NB4 (cell line): ENCODE results near the gene USP10.

Source experiments
- POLR2A ChIP-seq: IDR thresholded peaks from 2 replicates; pipeline ENCODE4 v1.6.1; 2011; ENCODE audit warnings: mild to moderate bottlenecking; ENCODE audit not compliant: insufficient read length; ENCODE audit errors: extremely low read depth
- TF ChIP-seq, protein P1 (sequence below): IDR thresholded peaks from one replicate; pipeline ENCODE4 v1.5.1; 2012; ENCODE audit warnings: low read depth, low read length
- TF ChIP-seq, protein P2 (sequence below): IDR thresholded peaks from 2 replicates; pipeline ENCODE4 v1.6.1; 2011; ENCODE audit warnings: low read depth, low read length

DNA sequence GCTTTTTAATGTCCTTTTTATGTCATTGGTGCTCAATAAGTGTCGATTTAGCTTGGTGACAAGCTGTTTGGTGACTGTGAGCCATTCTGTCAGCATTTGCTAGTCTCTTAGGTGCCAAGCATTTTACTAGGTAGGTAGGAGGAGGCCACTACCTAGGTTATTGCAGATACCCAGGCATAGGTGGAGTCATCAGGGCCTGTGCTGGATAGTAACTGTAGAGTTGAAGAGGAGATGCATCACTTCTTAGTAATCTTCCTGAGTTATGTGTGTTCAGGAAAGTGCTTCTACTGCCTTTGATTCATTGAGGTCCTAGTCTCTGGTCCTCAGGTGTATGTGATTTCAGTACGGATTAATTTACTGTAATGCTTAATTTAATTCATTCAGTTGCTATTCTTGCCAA is 17.7 kb downstream of the USP10 start:
- TF ChIP-seq, protein P1, sequence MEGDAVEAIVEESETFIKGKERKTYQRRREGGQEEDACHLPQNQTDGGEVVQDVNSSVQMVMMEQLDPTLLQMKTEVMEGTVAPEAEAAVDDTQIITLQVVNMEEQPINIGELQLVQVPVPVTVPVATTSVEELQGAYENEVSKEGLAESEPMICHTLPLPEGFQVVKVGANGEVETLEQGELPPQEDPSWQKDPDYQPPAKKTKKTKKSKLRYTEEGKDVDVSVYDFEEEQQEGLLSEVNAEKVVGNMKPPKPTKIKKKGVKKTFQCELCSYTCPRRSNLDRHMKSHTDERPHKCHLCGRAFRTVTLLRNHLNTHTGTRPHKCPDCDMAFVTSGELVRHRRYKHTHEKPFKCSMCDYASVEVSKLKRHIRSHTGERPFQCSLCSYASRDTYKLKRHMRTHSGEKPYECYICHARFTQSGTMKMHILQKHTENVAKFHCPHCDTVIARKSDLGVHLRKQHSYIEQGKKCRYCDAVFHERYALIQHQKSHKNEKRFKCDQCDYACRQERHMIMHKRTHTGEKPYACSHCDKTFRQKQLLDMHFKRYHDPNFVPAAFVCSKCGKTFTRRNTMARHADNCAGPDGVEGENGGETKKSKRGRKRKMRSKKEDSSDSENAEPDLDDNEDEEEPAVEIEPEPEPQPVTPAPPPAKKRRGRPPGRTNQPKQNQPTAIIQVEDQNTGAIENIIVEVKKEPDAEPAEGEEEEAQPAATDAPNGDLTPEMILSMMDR: no peak
- TF ChIP-seq POLR2A: no peak
- TF ChIP-seq, protein P2, sequence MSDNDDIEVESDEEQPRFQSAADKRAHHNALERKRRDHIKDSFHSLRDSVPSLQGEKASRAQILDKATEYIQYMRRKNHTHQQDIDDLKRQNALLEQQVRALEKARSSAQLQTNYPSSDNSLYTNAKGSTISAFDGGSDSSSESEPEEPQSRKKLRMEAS: no peak
